ENCODE data around the gene SMIM30.

GRCh38 chr7:113083816-113084495 lies 34.4 kb downstream of the SMIM30 start:
- TF ChIP-seq CTCF (IDR thresholded peaks at IDR 0.05; ENCODE audit: poor library complexity) (no peak), EZH2 (IDR thresholded peaks at IDR 0.05; ENCODE audit: borderline replicate concordance) (no peak), EZH2phosphoT487 (IDR thresholded peaks at IDR 0.05; ENCODE audit: low read depth, severe bottlenecking, unreplicated experiment) (no peak)

Data from hepatocyte (in vitro differentiated cells).